Activated CD8-positive, alpha-beta memory T cell treated with anti-CD3 and anti-CD28 coated beads, Interleukin-2, amount 50 U/mL, for 24 hours (primary cell): Measurements from ENCODE around the gene C10orf90.

Experiments used
- DNase-seq: peaks from one replicate; pipeline ENCODE4 v3.0.0-alpha.2; 2020; ENCODE audit errors: extremely low read depth

Gene C10orf90

DNA sequence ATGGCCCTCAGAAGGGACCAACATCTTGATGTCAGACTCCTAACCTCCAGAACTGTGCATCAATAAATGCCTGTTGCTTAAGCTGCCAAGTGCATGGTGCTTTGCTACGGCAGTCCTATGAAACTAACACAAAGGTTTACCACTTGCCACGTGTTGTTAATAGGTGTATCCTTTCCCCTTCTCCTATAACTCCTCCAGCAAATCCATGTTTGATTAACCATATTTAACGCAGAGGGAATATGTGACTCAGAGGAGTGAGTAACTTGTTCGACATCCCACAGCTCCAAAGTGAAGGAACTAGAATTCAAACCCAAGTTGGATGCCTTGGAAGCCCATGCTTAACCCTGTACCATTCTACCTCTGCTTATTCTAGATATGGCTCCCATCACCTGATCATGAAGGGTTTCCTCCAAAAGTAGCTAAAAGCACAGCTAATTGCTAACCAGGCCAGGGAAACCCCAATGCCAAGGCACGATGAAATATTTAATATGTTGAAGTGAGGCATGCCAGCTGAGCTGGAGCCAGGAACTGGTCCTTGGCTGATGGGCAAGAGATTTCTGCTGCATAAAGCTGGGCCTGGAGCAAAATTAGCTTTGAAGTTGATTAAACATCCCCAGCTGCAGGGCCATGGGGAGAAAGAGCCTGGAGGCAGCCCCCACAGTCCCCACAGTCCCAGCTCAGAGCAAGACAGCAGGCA, 131.9 kb downstream of the C10orf90 start:
- no peak for DNase-seq

DNA sequence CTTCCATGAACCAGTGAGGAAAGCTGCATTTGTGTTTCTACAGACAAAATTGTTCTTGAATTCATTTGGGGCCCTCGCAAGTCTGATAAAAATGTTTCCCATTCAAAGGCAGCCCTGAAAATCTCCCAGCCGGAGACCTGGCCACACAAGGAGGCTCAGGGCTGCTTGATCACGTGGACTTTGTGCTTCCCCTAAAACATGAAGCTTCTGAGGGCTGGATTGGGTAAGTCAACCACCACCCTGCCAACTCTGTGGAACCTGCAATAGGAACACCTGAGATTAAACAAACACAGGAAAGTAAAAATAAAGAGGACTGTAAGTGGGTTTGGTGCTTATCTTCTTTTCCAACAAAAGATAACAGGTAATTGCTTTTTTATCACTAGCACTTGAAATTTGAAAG, 133.8 kb downstream of the C10orf90 start:
- DNase-seq = no peak

GRCh38 chr10:126536148-126536547, 134.3 kb downstream of the C10orf90 start:
- no peak for DNase-seq

DNA sequence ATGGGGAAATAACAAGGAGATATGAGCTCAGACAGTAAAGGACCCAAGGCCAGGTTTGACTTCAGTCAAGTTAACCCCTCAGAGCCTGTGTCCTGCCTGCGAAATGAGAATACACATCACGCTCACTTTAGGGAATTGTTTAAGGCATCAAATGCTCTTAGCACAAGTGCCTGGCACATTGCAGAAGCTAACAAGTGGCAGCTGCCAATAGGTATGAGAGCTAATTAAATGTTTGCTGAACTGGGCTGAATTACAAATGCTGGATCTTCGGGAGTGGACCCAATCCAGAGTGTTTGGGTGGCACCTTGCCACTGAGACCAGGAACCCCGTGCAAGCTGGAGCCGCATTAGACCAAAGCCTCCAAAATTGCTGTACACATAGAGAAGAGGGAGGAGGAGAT, 136.8 kb downstream of the C10orf90 start:
- no peak for DNase-seq

DNA sequence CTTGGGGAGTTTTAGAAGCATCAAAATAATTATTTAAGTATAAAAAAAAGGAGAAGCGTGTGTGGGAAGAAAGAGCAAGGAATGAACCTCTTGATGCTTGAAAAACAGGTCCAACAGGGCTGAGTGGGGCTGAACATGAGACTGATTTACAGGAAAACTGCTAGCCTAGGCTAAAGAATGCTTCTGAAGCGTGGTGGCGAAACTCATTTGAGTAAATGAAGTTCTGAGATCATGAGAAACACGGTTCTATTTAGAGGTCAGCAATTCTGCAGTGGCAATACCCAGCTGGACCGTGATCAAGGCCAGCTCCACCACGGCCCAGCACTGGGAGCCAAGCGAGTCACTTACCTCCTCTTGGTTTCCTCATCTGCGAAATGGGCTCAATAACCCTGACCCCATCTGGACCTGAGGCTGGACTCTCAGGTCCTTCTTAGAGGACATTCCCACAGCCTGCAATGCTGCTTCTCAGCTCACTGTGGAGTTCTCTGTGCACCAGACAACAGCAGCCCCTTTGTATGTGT, 142.1 kb downstream of the C10orf90 start:
- no peak for DNase-seq

DNA sequence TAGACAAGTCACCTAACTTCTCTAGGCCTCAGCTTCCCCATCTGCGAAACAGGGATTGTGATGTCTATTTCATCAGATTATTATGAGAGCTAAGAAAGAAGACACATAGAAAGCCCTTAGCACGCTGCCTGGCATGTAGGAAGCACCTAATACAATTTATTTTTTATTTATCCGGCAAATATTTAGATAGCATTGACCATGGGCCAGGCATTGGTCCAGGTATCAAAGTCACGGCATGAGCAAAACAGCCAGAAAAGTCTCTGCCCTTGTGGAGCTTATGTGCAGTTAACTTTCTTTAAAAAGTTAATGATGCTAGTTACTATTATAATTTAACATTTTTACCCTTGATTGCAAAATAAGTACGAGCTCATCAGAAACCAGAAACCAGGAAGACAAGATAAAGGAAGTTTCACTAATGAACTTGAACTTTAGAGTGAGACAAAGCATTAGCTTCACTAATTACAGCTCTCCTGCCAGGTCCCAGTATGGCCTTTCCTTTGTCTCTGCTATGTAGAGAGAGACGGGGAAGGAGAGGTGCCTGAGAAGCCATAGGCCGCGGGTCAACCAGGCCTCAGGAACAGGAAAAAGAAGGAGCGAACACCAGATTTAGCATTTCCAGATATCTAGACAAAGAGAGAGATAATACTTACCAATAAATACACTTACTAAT, 142.7 kb downstream of the C10orf90 start:
- DNase-seq = no peak

- DNase-seq = no peak
Measured at GRCh38 chr10:126525326-126525725, 145.2 kb downstream of the C10orf90 start.

DNA sequence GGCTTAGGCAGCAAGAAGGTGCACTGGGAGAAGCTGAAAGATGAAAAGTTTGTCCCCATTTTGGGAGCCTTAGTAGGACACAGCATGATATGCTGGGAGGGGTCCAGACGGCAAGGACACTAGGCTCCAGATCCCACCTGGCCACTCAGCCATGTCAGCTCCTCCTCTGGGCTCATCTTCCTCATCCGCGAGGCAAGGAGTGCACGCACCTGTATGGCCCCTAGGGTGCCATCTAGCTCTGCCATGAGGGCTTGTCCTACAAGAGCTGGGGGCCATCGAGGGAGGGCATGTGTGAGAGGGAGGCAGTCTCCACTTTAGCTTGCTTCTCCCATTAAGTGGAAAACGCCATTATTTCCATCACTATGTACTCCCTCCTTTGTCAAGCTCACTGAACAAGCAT, 146.0 kb downstream of the C10orf90 start:
- no peak for DNase-seq

GRCh38 chr10:126523071-126523470, 147.4 kb downstream of the C10orf90 start:
- DNase-seq = no peak

DNA sequence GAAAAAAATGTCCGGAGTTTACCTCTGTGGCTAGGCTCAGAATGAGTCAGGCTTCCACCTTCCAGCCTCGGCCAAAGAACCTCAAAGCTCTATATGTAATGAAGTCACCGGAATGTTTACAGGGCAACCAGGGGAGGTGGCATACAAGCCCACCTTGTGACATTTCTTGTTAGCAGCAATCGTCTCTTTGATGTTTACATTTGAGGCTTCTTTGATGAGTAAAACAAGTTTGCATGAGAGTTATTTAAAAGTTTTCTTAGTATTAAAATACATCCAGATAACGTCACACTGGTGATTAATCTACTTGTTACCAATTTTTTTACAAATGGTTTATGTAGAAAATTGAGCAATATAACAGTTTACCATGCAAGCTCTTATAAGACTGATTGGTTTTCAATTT, 149.1 kb downstream of the C10orf90 start:
- no peak for DNase-seq

- no peak for DNase-seq
Measured at GRCh38 chr10:126520751-126521317, 149.7 kb downstream of the C10orf90 start.

- no peak for DNase-seq
Measured at GRCh38 chr10:126519992-126520391, 150.5 kb downstream of the C10orf90 start.

- DNase-seq = no peak
Measured at GRCh38 chr10:126519185-126519584, 151.3 kb downstream of the C10orf90 start.

GRCh38 chr10:126518218-126519080, 152.0 kb downstream of the C10orf90 start:
- DNase-seq = no peak

DNA sequence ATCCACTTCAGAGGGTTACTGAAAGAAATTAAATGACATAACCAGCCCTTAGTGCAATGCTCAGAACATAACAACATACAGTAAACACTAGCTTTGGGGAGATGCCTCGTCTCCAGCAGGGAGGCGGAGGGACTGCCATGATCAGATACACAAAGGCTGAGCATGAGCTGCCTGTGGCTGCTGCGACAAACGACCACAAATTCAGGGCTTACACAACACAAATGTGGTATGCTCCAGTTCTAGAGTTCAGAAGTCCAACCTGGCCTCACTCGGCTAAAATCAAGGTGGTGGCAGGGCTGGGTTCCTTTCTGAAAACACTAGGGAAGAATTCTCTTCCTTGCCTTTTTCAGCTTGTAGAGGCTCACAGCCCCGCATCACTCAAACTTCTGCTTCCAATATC, 154.0 kb downstream of the C10orf90 start:
- no peak for DNase-seq

DNA sequence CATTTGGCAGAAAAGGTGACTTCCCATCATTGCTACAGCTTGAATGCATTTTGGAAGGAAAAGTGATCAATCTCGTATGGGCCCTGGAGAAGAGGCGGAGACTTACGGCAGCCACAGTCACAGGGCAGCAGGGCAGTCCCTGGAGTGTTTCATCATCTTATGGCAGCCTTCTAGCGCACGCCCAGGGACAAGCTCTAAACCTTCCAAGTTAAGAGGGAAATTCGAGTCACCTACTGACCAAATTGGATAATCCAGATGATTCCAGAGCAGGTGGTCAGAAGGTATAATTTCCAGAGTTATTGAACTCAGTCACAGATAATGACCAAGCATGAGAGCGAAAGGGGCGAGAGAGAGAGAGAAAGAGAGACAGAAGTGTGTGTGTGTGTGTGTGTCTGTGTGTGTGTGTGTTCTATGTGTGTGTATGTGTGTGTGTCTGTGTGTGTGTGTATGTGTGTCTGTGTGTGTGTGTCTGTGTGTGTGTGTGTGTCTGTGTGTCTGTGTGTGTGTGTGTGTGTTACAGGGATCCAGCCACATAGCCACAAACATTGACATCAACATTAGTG, 158.5 kb downstream of the C10orf90 start:
- no peak for DNase-seq

GRCh38 chr10:126509182-126509581, 161.3 kb downstream of the C10orf90 start:
- DNase-seq = no peak

DNA sequence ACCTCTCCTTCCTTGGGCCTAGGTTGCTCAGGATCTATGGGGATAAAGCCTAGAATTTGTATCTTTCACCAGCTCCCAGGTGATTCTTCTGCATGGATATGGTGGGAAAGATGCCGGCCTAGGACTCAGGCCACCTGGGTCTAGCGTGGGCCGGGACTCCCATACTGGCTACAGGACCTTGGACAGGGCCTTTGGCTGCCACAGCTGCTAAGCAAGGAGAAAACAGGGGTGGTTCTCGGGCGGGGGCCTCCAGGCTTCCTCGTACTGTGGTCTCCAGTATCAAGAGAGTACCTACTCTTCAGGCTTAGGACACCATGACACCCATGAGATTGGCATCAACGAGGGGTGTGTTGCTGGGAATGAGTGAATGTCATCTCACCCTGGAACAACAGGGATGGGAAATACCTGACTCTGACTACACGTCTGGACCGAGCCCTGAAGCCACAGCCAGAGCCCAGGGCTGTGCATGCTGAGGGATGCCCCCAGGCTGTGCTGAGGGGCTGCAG, 161.9 kb downstream of the C10orf90 start:
- DNase-seq = no peak

DNA sequence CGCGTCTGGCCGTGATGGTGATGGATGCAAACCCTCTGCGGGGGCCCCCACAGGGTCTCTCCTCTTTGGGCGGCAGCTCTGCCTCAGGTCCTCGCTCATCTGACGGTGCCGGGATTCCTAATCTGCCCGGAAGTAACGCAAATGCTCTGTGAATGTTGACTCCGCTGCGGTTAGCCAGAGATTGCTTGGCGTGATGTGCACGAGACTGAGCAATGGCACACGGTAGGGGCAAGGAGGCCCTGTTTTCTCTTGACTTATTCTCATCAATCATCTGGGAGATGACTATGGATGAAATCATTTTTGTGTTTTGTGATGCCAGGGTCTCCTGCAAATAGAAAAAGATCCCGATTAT, 165.8 kb downstream of the C10orf90 start:
- no peak for DNase-seq

DNA sequence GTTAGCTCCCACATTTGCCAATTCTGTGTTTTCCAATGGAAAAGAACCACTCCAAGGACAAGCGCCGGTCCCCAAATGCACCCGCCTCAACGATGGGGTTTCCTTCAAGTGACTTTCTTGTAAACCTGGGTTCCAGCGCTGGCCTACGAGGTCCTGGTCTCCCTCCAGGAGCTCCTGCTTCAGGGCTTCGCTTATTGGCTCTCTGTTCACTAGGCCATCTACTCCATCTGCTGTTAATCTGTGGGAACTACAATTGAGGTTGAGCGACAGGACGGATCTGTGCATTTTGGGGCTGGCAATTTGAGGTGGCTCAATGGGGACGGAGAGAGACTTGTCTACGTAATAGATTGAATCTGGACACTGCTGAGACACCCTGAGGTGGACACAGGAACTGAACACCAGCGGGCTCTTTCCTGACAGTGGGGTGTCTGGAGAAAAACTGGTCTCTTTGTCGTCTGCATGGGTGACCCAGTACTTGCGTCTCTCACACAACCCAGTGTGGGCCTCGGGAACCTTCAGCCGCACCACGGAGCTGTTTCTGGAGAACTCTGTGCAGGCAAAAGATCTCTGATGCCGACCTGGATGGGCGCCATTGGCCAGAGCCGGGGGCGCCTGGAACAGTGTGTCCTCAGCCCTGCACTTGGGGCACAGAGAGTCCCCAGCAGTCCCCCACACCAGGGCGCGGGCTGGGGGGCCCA, 166.3 kb downstream of the C10orf90 start:
- DNase-seq = no peak
